Activated CD4-positive, alpha-beta T cell treated with anti-CD3 and anti-CD28 coated beads, Interleukin-2, amount 50 U/mL, for 24 hours (primary cell): ENCODE measurements around the gene ANKFY1.
A peak's percentile ranks its signal among the peaks of the same experiment; 100 is the strongest.
"Not testable (repeated sequence)": the region's sequence is repeated elsewhere in the genome, so short reads cannot be mapped to it uniquely, and the experiment has no call there.

Experiments
- DNase-seq, 2 donors: peaks; one replicate each; pipeline ENCODE4 v3.0.0-alpha.2; 2020; ENCODE audit warnings: low read depth in 1 of 2, low spot score in 1 of 2

The ANKFY1 gene

DNA sequence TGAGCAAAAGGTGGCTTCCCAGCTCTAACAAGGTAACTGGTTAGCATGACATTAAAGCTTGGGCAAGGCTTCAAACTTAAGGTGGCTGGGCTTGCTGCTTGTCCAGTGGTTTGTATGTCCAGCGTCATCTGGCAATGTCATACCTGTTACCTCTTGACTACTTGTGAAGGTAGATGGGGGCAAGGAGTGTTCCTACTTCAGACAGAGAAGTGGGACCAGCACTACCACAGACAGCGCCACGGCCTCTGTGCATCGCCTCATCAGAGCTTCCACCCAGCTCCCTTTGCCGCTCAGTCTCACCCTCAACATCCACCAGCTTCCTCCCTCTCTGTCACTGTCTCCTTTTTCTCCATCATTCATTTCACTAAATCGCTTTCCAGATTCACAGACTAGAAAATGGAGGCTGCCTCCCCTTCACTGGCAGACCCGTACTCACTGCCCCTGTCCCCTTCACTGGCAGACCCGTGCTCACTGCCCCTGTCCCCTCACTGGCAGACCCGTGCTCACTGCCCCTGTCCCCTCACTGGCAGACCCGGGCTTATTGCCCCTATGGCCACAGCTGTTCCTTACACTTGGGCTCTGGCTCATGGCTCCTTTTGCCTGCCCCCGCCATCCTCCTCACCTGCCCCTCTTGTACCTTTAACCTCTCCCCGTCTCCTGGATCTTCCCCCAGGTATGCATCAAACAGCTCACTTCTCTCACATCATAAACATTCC, 106.0 kb downstream of the ANKFY1 start:
- no peak for DNase-seq

DNA sequence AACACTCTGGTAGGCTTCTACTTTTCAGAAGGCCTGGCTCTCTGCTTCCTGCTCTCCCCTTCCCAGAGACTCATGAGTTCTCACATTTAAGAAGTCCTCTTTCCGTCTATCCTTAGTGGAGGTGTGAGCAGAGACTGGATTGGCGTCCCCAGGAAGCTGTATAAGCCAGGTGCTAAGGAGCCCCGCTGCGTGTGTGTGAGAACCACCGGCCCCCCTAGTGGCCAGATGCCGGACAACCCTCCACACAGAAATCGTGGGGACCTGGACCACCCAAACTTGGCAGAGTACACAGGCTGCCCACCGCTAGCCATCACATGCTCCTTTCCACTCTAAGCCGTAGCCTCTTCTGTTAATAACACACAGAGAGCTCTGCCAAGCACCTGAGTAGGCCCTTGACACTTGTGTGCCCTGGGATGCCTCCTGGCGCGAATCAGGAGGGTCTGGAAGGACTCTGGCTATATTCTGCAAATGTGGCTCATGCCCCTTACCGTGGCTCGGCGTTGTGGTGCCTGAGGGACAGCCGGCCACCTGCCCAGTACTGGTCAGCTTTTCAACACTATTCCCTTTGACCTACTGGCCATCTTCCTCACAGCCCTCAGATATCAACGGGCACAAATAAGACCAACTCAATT, 106.9 kb downstream of the ANKFY1 start:
- DNase-seq, result no peak

DNA sequence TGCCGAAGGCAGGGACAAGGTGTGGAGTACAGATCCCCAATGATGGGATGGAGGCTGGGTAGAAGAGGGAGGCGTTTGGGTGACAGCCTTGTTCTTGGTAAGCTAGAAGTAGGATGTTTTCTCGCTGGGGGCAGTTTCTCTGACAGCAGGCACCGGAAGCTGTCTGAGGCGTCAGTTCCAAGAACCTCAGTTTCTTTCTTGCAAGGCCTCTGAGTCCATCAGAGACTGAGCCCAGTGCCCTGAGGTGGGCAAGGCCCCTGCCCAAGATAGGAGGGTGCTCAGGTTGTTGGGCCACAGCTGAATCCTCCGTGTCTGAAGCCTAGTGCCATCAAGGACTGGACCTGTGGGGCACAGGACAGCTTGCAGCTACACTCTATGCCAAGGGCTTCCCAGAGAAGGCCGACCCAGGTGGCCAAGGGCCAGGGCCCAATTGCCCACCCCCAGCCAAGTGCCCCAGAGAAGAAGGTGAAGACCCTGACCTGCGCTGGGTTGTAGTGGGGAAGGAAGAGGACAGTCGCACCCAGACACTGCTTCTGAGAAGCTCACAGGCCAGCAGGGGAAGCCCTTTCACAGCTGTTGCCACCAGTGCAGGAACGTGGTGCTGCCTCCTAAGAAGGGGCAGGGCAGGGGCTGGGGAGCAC, 107.7 kb downstream of the ANKFY1 start:
- no peak for DNase-seq

DNA sequence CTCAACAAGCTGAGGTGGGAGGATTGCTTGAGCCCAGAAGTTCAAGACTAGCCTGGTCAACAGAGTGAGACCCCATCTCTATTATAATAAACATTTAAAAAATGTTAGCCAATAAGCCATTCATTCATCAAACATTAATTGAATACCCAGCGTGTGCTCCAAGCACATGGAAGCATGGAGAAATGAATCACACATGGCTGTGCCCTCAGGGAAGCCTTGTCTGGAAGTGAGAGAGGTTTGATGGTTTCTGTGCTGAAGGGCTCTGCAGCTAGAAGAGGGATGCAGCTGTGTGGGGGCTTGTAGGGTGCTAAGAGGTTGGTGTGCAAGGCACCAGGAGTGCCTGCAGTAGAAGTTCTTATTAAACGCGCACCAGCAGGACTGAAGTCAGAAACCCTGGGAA, 109.6 kb downstream of the ANKFY1 start:
- no peak for DNase-seq

DNA sequence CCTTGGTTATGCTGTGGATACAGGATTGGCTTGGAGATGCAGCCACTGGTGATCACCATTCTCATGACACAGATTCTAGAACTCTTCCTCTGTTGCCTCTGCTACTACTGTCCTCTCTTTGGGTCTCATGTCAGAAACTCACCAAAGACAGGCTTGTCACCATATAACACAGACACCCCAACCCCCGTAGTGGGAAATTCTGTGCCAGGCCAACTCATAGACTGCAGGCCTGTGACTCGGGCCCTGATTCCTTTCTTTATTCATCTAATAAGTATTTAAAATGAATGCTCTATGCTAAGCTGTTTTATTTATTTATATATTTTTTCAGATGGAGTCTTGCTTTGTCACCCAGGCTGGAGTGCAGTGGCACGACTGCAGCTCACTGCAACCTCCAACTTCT, 111.3 kb downstream of the ANKFY1 start:
- DNase-seq, result no peak

DNA sequence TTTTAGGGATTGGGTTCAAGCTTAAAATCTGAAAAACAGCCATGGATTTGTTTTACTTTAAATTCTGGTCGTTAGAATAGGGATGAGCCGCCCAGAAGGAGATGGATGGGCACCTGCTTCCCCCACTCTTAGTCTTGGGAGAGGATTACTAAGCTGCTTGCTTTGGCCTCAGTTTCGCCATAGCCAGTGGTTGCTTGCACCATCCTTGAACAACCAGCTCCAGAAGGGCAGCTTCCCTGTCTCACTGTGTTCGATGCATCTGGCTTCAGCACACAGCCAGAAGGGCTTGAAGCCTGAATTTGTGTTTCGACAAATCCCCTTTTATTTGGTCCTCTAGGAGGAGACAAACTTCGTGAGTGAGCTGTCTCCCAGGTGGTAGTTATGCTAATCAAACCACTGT, 113.7 kb downstream of the ANKFY1 start:
- no peak for DNase-seq

DNA sequence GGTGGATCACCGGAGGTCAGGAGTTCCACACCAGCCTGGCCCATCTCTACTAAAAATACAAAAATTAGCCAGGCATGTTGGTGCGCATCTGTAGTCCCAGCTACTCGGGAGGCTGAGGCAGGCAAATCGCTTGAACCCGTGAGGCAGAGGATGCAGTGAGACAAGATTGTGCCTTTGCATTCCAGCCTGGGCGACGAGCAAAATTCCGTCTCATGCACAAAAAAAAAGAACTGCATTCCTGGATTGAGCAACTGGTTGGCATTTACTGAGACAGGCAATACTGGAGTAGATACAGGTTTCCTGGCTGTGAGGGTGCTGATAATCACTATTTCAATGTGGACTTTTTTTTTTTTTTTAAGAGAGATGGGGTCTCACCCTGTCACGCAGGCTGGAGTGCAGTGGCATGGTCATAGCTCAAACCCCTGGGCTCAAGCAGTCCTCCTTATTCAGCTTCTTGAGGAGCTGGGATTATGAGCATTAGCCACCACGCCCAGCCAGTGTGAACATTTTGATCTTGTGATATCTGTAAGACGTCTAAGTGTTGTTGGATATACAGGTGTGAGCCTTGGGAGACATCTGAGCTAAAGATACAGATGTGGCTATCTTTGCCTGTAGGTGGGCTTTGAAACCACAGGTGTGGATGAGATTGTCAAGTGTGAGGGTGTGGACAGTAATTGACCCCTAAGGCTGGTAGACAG, 115.0 kb downstream of the ANKFY1 start:
- DNase-seq, result no peak

DNA sequence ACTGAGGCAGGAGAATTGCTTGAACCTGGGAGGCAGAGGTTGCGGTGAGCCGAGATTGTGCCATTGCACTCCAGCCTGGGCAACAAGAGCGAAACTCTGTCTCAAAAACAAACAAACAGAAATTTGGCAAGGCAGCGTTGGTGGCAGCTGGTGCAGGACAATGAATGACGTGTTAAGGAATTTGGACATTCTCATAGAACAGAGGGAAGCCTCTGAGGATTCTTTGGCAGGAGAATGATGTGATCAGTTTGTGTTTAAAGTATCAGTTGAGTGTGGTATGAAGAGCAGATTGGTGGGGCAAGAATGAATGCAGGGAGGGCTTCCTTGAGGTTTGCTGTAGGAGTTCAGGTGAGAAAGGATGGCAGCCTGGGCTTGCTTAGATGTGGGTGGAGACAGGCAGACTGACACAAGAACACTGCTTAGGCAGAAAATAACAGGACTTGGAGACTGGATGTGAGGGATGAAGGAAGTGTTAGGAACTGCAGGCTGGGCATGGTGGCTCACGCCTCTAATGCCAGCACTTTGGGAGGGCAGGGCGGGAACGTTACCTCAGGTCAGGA, 115.9 kb downstream of the ANKFY1 start:
- no peak for DNase-seq

DNA sequence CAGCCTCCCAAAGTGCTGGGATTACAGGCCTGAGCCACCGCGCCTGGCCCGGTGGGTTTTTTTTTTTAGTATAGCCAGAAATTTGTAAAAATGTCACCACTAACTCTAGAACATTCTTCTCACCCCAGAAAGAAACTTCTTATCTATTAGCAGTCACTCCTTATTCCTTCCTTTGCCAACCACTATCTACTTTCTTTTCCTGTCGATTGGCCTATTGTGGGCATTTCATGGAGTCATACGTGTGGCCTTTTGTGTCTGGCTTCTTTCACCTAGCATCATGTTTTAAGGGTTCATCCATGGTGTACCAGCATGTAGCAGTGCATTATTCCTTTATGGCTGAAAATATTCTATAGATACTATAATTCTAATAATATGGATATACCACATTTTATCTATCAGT, 117.1 kb downstream of the ANKFY1 start:
- DNase-seq, result no peak

DNA sequence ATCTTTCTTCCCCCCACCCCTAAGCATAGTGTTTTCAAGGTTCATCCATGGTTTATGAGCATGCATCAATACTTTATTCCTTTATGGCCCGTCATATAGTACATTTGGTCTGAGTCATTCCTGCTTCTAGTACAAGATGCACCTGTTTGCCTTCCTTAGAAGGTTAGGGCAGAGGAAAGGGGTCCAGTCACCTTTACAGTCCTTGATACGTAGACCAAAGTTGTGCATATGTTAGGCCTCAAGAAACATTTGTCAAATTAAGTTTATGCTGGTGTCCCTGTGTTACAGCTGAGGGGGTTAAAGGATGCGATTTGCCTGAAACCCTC, 119.4 kb downstream of the ANKFY1 start:
- DNase-seq, result no peak

DNA sequence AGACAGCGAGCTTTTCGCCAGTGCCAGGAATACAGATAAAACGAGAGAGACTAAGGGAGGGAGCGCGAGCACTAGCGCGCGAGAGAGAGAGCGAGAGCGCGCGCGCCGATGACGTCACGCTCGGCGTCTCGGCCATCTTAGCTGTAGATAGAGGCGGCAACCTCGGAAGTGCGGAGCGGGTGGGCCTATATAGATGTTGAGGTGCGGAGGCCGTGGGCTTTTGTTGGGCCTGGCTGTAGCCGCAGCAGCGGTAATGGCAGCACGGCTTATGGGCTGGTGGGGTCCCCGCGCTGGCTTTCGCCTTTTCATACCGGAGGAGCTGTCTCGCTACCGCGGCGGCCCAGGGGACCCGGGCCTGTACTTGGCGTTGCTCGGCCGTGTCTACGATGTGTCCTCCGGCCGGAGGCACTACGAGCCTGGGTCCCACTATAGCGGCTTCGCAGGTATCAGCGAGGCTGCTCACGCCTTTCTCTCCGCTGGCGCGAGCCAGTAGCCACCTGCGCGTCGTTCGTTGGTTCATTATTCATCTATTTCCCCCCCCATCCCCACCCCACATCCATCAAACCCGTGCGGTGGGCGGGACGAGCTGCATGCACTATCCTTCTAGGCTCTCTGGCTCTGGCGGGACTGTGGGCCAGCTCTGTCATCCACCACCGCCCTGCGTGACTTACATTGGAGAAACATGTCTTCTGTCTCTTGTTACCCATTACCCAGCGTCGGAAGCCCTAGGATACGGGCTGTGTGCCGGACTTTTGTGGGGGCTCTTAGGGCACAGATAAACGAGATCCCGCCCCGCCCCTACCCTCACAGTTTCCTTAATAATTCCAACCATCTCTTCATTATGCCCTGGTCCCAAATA, 120.0 kb downstream of the ANKFY1 start:
- peak; percentile 75 to 81 for DNase-seq

DNA sequence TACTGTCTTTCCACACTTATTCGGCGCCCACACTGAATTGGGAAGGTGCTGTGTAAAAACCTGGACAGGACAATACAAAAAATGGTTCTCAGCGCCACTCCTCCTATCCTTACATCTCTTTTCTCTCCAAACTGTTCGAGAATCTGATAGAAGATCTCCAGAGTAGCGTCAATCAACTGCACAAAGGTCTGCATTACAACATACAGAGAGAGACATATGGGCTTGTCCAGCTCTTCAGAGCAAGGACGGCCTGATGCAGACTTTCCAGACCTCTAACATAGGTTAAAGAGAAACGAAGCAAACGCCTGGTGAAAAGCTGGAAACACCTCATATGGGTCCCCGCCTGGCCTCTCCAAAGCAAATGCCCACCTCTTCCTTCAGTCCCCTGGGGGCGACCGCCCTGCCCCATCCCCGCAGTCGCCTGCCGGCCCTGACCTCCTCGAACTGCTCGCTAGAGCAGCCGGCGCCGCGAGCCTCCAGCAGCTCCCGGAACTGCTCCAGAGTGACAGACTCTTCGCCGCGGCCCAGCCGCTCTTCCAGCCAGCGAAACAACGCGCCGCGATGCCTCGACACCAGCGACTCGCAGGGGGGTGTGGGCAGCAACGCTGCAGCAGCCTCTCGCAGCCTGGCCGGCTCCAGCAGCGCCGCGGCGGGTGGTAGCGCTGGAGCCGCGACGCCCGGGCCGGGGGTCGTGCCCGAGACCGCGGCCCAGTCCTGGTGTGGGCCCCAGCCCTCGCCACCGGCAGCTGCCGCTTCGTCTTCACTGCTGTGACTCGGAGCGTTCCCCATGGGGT, 121.5 kb downstream of the ANKFY1 start:
- DNase-seq, result peak in 1 of 2 donors; percentile 6

DNA sequence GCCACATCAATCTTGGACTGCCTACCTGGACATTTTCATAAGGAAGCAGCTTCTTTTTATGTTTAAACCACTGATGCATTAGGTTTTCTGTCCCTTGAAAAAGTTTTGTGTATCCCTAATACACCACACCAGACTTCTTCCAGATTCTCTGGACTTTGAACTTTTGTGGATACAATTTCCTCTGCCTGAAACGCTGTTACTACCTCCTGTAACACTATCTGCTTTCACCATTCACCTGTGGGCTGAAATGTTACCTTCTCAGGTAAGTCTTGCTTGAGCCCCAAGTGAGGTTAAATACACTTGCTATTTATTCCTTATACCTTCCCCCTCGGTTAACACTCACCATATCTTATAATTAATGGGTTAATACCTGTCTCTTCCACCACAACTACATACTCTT, 123.7 kb downstream of the ANKFY1 start:
- DNase-seq, result no peak

DNA sequence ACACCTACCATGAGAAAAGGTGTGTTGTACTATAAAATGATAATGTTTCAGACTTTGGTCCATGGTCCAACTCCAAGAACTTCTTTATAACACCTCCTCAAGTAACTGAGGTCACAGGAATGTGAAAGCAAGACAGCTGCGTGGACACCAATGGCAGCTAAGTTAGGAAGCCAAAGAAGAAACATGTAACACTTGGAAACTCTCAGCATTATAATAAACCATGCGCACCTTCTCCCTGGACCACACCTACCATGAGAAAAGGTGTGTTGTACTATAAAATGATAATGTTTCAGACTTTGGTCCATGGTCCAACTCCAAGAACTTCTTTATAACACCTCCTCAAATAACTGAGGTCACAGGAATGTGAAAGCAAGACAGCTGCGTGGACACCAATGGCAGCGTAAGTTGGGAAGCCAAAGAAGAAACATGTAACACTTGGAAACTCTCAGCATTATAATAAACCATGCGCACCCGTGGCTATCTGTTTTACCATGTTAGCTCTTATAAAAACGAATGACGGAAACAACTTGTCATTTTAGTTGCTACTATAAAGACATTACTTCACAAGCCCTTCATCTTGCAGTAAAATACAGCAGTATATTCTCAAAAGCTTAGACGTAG, 124.8 kb downstream of the ANKFY1 start:
- DNase-seq, result not testable (repeated sequence)

DNA sequence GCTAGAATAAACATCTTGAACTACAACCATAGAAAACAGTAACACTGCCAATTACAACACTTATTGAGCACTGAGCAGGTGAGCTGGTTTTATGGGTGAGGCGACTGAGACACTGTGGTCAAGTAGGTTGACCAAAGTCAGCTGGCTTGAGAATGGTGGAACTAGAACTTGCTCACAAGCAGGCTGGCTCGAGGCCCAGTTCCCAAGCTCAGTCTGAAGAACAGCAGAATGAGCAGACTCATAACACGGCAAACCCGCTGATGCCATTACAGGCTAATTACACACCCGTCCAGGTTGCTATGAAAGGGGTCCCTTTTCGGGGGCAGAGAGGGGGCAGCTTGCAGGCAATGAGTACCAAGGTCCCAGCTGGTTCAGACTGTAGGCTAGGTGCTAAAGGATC, 127.4 kb downstream of the ANKFY1 start:
- no peak for DNase-seq

DNA sequence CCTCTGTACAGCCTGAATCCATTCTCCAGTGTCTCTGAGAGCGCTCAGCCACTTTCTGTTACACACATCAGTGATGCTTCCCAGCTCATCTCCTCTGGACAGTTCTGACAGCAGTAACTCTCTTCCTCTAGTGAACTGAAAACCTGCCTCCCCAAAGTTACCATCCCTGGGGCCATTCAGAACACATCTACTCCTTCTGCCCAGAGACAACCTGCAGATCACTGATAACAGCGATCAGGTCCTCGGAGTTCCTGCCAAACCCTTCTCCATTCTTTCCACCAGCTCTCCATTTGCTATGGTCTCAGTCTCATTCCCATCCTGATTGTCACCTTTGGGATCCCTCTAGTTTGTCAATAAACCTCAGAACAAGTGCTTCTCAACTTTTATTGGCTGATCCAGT, 128.3 kb downstream of the ANKFY1 start:
- no peak for DNase-seq

DNA sequence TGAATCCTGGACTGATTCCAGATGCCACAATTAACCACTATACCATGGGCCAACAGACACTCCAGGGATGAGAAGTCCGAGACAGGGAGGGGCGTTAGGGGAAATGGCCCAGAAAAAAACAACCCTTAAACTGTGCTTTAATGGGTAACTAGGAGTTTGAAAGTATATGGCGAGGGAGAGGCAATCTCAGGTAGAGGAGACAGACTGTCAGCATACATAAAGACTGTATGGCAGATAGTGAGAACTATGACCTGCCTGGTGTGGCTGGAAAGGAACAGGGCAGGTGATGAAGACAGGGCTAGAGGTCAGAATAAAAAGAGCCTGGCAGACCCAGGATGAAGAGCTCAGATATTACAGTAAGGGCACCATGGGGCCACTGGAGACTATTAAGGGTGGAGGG, 129.1 kb downstream of the ANKFY1 start:
- no peak for DNase-seq

DNA sequence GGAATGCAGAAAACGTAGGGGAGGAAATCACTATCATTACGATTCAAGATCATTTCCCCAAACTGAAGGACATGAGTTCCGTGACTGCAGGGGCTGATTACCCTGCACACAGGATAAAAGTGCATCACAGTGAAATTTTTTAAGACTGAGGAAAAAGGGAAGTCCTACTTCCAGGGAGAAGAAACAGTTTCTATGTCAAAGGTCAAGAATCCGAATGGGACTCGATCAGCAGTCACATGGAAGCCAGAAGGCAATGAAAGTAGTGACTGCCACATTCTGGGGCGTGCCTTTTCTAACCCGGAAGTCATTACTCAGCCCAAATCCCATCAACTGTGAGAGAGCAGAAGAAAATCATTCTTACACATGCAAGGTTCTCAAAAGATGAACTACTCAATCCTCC, 133.1 kb downstream of the ANKFY1 start:
- no peak for DNase-seq

DNA sequence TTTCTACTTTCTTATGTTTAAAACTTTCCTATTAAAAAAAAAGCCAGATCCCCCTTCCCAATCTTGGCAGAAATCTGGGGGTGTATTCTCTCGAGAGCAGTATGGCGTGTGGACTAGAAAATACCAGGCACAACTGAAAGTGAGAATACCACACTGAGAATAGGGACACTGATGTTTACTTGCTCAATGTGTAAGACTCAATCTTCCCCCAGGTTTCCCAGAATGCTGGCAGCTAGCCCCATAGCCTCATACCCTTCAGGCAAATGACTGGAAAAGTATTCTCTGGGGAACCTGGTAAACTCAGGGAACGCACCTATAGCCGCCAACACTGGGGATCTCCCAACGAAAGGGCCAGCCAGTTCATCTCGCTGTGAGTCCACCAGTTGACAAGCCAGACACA, 136.2 kb downstream of the ANKFY1 start:
- DNase-seq, result no peak

DNA sequence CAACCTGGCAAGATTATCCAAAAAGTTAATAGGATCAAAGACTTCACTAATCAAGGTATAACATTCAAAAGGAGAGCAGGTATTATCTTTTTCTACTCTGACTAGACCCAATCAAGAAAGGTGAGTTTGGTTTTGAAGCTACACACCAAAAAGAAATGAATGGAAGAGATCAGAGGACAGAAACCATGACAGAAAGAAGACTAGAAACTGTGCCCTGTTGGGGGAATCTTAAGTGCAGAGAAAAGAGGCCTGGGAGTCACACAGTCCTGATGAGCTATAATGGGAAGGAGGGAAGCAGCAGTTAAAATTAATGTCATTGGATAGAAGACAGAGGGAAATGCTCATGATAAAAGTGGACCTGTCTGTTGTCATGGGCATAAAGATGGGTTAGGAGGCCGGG, 138.2 kb downstream of the ANKFY1 start:
- DNase-seq, result no peak
